WI38 (cell line): ENCODE results near the gene DEFB119.
"Not testable (repeated sequence)": the region's sequence is repeated elsewhere in the genome, so short reads cannot be mapped to it uniquely, and the experiment has no call there.

ENCODE experiments used
- H3K4me3 ChIP-seq: 2 replicates; pipeline ENCODE4 v1.5.1; 2011; ENCODE audit warnings: low read depth, mild to moderate bottlenecking, control low read depth, low read length
- TF ChIP-seq, protein P1 (sequence below): IDR thresholded peaks from 2 replicates; pipeline ENCODE4 v1.5.1; 2012; ENCODE audit warnings: low read depth, mild to moderate bottlenecking, control low read depth, low read length

Gene DEFB119

DNA sequence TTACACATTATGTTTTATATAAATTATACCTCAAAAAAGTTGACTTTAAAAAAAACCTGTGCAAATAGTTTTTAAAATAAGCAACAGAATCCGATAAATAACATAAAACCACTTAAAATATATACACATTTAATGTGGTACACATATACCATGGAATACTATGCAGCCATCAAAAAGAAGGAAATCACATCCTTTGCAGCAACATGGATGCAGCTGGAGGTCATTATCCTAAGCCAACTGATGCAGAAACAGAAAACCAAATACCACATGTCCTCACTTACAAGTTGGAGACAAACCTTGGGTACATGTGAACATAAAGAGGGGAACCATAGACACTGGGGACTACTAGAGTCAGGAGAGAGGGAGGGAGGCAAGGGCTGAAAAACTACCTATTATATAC is 19.6 kb upstream of the DEFB119 start:
- TF ChIP-seq, protein P1, sequence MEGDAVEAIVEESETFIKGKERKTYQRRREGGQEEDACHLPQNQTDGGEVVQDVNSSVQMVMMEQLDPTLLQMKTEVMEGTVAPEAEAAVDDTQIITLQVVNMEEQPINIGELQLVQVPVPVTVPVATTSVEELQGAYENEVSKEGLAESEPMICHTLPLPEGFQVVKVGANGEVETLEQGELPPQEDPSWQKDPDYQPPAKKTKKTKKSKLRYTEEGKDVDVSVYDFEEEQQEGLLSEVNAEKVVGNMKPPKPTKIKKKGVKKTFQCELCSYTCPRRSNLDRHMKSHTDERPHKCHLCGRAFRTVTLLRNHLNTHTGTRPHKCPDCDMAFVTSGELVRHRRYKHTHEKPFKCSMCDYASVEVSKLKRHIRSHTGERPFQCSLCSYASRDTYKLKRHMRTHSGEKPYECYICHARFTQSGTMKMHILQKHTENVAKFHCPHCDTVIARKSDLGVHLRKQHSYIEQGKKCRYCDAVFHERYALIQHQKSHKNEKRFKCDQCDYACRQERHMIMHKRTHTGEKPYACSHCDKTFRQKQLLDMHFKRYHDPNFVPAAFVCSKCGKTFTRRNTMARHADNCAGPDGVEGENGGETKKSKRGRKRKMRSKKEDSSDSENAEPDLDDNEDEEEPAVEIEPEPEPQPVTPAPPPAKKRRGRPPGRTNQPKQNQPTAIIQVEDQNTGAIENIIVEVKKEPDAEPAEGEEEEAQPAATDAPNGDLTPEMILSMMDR = no peak
- H3K4me3 ChIP-seq = no peak overlapping the region

DNA sequence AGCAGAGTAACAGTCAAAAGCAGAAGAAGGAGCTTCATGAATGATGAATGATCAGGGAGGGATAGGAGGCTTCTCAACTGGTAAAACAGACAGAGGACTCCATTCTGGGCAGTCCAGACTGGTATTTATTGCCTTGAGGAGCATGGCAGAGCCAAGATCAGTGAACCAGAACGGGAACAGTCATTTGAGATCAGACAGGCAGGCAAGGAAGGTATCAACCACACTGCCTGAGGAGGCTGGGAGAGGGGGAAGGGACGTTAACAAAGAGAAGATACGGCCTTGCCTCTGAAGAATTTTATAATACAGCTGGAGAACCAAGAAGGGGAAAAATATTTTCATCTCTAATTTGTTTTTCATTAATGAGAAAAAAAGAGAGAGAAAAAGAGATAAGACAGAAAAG is 15.7 kb upstream of the DEFB119 start, which contains the start of gene DEFB121:
Gene DEFB121 (minus strand): TSS at position 101 of the 400 bp plus-strand sequence. CDS start 63 bp downstream, at position 38.
- TF ChIP-seq, protein P1 = no peak

DNA sequence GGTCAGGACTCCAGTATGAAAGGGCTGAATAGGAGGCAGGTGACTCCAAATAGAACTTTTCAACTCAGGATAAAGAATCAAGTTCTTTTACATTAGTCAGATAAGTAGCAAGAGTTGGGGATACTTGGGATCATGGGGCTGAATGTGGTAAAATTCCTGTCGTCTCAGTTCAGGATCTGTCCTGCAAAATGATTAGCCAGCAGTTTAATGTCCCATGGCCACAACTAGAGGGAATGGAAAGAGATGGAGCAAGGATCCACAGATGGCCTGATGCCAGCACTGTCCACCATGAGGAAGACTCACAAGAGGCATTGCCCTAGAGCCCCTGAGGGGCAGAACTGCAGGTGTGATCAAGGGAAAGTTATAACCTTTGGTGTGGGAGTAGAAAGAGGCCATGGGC is 13.5 kb upstream of the DEFB119 start:
- H3K4me3 ChIP-seq = no peak overlapping the region
- TF ChIP-seq, protein P1 = no peak

More for the DNA sequence above, 15.7 kb upstream of the DEFB119 start, which contains the start of gene DEFB121:
- no peak within 1 kb of the TSS for H3K4me3 ChIP-seq

DNA sequence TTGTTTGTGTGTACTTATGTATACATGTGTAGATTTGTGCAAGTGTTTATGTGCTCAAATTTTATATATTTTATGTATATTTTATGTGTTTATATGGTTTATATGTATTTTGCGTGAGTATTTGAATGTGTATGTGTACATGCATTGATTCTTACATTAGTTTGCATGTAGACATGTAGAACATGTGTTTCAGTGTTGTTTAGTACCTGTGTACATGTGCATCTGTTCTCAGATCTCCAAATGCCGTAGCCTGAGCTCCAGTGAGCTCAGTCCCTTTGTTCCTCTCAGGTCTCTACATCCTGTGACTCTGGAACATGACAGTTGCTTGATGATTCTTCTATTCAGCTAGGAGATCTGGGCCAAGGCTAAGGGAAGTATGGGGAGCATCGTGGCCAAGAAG is 4.5 kb upstream of the DEFB119 start:
- TF ChIP-seq, protein P1 = no peak
- no peak overlapping the region for H3K4me3 ChIP-seq

DNA sequence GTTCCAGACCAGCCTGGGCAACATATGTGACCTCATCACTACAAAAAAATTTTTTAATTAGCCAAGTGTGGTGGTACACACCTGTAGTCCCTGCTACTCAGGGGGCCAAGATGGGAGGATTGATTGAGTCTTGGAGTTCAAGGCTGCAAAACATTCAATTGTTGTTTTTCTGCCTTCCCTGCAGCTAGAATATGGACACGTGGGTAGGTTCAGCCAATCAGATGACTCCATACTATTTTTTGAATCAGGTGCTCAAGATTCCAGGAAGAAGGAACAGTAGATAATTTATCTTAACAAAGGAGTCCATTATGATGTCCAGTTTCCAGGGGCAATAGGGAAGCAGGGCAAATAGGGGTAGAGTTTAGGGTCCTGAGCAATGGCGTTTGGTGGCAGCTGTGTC is 2.4 kb upstream of the DEFB119 start:
- TF ChIP-seq, protein P1 = no peak
- H3K4me3 ChIP-seq = no peak overlapping the region

DNA sequence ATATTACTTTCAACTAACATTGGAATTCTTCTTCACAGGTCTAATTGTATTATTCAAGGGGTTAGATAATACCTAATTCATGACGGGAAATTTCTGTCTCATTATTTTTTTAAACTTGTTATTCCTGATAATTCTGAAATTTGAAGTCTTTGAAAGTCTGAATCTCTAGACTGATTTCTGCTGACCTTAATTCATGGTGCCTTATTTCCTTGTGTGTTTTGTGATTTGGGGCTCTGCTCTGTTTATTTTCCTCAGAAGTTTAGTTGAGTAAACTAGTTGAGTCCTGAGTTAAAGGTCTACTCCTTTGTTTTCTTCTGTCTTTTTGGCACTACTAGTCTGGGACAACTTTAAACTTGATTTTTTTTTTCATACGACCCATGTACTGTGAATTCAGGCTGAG is 16.0 kb downstream of the DEFB119 start:
- TF ChIP-seq, protein P1 = no peak
- H3K4me3 ChIP-seq = no peak overlapping the region

DNA sequence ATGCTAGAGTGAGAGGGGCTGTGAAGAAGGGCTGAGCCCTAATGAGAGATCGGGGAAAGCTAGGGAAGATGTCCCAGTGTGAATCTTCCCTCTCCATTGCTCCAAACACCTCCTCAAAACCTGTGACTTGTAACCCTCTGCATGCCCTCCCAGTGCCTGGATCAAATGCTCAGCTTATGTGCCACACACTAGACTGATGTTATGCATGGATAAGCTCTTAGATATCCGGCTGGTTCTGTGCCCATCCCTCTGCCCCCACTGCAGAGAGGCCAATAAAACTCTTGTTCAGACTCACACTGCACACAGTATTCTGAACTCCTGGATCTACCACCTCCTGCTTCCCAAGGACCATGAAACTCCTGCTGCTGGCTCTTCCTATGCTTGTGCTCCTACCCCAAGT is 22.1 kb downstream of the DEFB119 start, which contains the start of gene DEFB118:
Gene DEFB118 (plus strand): TSS at position 301 of the 400 bp plus-strand sequence. CDS start 50 bp downstream, at position 351.
- H3K4me3 ChIP-seq = no peak within 1 kb of the TSS
- TF ChIP-seq, protein P1 = no peak

DNA sequence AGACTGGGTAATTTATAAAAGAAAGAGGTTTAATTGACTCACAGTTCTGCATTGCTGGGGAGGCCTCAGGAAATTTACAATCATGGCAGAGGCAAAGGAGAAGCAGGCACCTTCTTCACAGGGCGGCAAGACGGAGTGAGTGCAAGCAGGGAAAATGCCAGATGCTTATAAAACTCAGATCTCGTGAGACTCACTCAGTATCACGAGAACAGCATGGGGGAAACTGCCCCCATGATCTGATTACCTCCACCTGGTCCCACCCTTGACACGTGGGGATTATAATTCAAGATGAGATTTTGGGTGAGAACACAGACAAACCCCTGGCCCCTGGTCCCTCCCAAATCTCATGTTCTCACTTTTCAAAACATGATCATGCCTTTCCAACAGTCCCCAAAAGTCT is 26.1 kb downstream of the DEFB119 start:
- not testable (repeated sequence) for H3K4me3 ChIP-seq
